Keratinocyte (primary cell): Measurements from ENCODE around the gene ALG11. TPM values are rescaled to one million over a fixed set of nuclear protein-coding genes. Genes with fewer than 3 reads are reported as not detected.

Source experiments
- DNase-seq: peaks from one replicate; pipeline ENCODE4 v3.0.0-alpha.2; 2011; ENCODE audit warnings: low read depth, missing footprints, low spot score
- FAIRE-seq: peaks from 2 replicates; lab custom pipeline; 2011; peaks lifted over from hg19 to GRCh38; lab: Jason Lieb, UNC
- H2AFZ ChIP-seq: 2 replicates; pipeline ENCODE4 v1.6.0; 2012; ENCODE audit warnings: low read length, control low read depth, inconsistent platforms; ENCODE audit not compliant: control insufficient read depth
- H3K27ac ChIP-seq: 2 replicates; pipeline ENCODE4 v1.5.1; 2011; ENCODE audit warnings: low read length; ENCODE audit not compliant: control insufficient read depth, insufficient read depth
- H3K27me3 ChIP-seq: 3 replicates; pipeline ENCODE4 v1.6.0; 2011; ENCODE audit warnings: low read length; ENCODE audit not compliant: control insufficient read depth, insufficient read depth; ENCODE audit errors: extremely low read depth
- H3K36me3 ChIP-seq, 2 experiments: 2 replicates in 1 of 2; 3 replicates in 1 of 2; pipeline ENCODE4 v1.5.1; 2011; ENCODE audit warnings: low read length in 2 of 2, mild to moderate bottlenecking in 1 of 2; ENCODE audit not compliant: control insufficient read depth in 2 of 2, insufficient read depth in 2 of 2; ENCODE audit errors: extremely low read depth in 1 of 2
- H3K4me1 ChIP-seq: 3 replicates; pipeline ENCODE4 v1.5.1; 2011; ENCODE audit warnings: low read length; ENCODE audit not compliant: control insufficient read depth, insufficient read depth; ENCODE audit errors: extremely low read depth
- H3K4me2 ChIP-seq: 3 replicates; pipeline ENCODE4 v1.6.0; 2011; ENCODE audit warnings: low read depth, low read length; ENCODE audit not compliant: control insufficient read depth, insufficient read depth; ENCODE audit errors: extremely low read depth
- H3K4me3 ChIP-seq, 3 experiments: fragments of 200-600 bp in 1 of 3; sonication (generic) in 1 of 3; 2 replicates in 2 of 3; 3 replicates in 1 of 3; pipeline ENCODE4 v1.5.1; 2011 to 2016; ENCODE audit warnings: low read length in 3 of 3, mild to moderate bottlenecking in 3 of 3, control low read depth in 2 of 3, inconsistent platforms in 1 of 3, low read depth in 1 of 3, mixed read lengths in 1 of 3, mixed run types in 1 of 3, moderate library complexity in 1 of 3; ENCODE audit not compliant: control insufficient read depth in 2 of 3, insufficient read depth in 2 of 3; ENCODE audit errors: extremely low read depth in 1 of 3
- H3K79me2 ChIP-seq: 2 replicates; pipeline ENCODE4 v1.6.0; 2012; ENCODE audit warnings: low read length; ENCODE audit not compliant: control insufficient read depth, insufficient read depth
- H3K9ac ChIP-seq: 3 replicates; pipeline ENCODE4 v1.6.0; 2011; ENCODE audit warnings: low read length; ENCODE audit not compliant: control insufficient read depth, insufficient read depth; ENCODE audit errors: extremely low read depth
- H3K9me1 ChIP-seq: 3 replicates; pipeline ENCODE4 v1.6.0; 2011; ENCODE audit warnings: low read length; ENCODE audit not compliant: control insufficient read depth, insufficient read depth; ENCODE audit errors: extremely low read depth
- H3K9me3 ChIP-seq: 2 replicates; pipeline ENCODE4 v1.5.1; 2012; ENCODE audit warnings: low read depth, low read length; ENCODE audit not compliant: control insufficient read depth
- H4K20me1 ChIP-seq: 3 replicates; pipeline ENCODE4 v1.6.0; 2011; ENCODE audit warnings: low read length; ENCODE audit not compliant: control insufficient read depth, insufficient read depth; ENCODE audit errors: extremely low read depth
- CTCF ChIP-seq, 3 experiments: IDR thresholded peaks in 1 of 3; conservative IDR thresholded peaks in 1 of 3; optimal IDR thresholded peaks in 1 of 3; 2 replicates in 2 of 3; 3 replicates in 1 of 3; pipeline versions ENCODE3 to v1.5.1; 2011; ENCODE audit warnings: low read length in 3 of 3, mild to moderate bottlenecking in 3 of 3, moderate library complexity in 2 of 3, control low read depth in 1 of 3, inconsistent platforms in 1 of 3; ENCODE audit not compliant: insufficient read depth in 2 of 3; ENCODE audit errors: extremely low read depth in 1 of 3
- EZH2 ChIP-seq: IDR thresholded peaks from one replicate; pipeline ENCODE4 v1.6.1; 2012; ENCODE audit warnings: inconsistent platforms, mild to moderate bottlenecking, low read length, moderate library complexity
- dilution Hi-C: fragments of 300-500 bp; cut with MboI; formaldehyde crosslinking; loops from one replicate; pipeline ENCODE4 v1.7.0; 2020; ENCODE audit warnings: low sequenced_read_pairs; ENCODE audit not compliant: extremely low pct_ligation_motif_present
- polyA plus RNA-seq, 5 experiments: library from polyadenylated mRNA; depleted of rRNA in 3 of 5; stranded (reverse) in 3 of 5; stranded (forward) in 1 of 5; unstranded in 1 of 5; fragments of >200 nt; gene quantifications; 1 replicate in 1 of 5; 2 replicates in 3 of 5; 3 replicates in 1 of 5; pipeline versions ENCODE4 v1.2.1 to v1.2.3, GENCODE V29; 2011 to 2012; ENCODE audit warnings: missing spikeins in 2 of 5, low read depth in 1 of 5, low replicate concordance in 1 of 5

The ALG11 gene
- polyA plus RNA-seq, 1 donor (not counting 4 experiments of a cell fraction or from before 2014, with no cell fraction given): 17.4 TPM

- H3K4me2 ChIP-seq: no peak overlapping the region
- H3K4me3 ChIP-seq: no peak overlapping the region
- no peaks in the 10 kb centered on the region for H3K36me3 ChIP-seq
- no peaks in the 10 kb centered on the region for H3K79me2 ChIP-seq
- DNase-seq (no peak), FAIRE-seq (no peak)
- no peaks in the 10 kb centered on the region for H3K9me3 ChIP-seq
- no peak overlapping the region for H3K9ac ChIP-seq
- no peaks in the 10 kb centered on the region for H3K9me1 ChIP-seq
- peaks cover 11% of the 10 kb centered on the region for H3K4me1 ChIP-seq
- H3K27me3 ChIP-seq: peaks cover 5% of the 10 kb centered on the region
- dilution Hi-C loops: no loop called here
- no peak overlapping the region for H2AFZ ChIP-seq
- H3K27ac ChIP-seq: no peak overlapping the region
- H4K20me1 ChIP-seq: no peaks in the 10 kb centered on the region
- TF ChIP-seq EZH2 (no peak), CTCF (optimal IDR thresholded peaks at IDR 0.05 in 1 of 3, IDR thresholded peaks at IDR 0.05 in 1 of 3, conservative IDR thresholded peaks at IDR 0.05 in 1 of 3; ENCODE audit: extremely low read depth in 1 of 3, insufficient read depth in 2 of 3, low read length in 3 of 3) (no peak)
Observed at GRCh38 chr13:52004511-52005170, 7.6 kb upstream of the ALG11 start.

- dilution Hi-C loops: no loop called here
- TF ChIP-seq EZH2 (no peak), CTCF (optimal IDR thresholded peaks at IDR 0.05 in 1 of 3, IDR thresholded peaks at IDR 0.05 in 1 of 3, conservative IDR thresholded peaks at IDR 0.05 in 1 of 3; ENCODE audit: extremely low read depth in 1 of 3, insufficient read depth in 2 of 3, low read length in 3 of 3) (no peak)
- no peak overlapping the region for H2AFZ ChIP-seq
Observed at GRCh38 chr13:52005841-52006522, 6.2 kb upstream of the ALG11 start.

More at GRCh38 chr13:52005841-52006522, 6.2 kb upstream of the ALG11 start:
- Histone ChIP-seq H4K20me1 (no peaks in the 10 kb centered on the region), H3K79me2 (no peaks in the 10 kb centered on the region), H3K9me3 (no peaks in the 10 kb centered on the region), H3K4me3 (no peak overlapping the region), H3K4me2 (peak overlapping the region; percentile 13), H3K27ac (no peak overlapping the region), H3K27me3 (peaks cover 4% of the 10 kb centered on the region), H3K9ac (no peak overlapping the region), H3K9me1 (no peaks in the 10 kb centered on the region), H3K4me1 (peaks cover 10% of the 10 kb centered on the region), H3K36me3 (no peaks in the 10 kb centered on the region)
- DNase-seq (no peak), FAIRE-seq (no peak)
